GM12801 (cell line): ENCODE results near the gene MAGEB3.

Source experiments
- CTCF ChIP-seq: IDR thresholded peaks from one replicate; pipeline ENCODE4 v1.5.1; 2011; ENCODE audit warnings: control low read depth; ENCODE audit not compliant: insufficient read length; ENCODE audit errors: extremely low read depth

MAGEB3 gene

GRCh38 chrX:30280428-30280827 is 50.0 kb downstream of the MAGEB3 start:
- no peak for TF ChIP-seq CTCF

- TF ChIP-seq CTCF: no peak
Observed at GRCh38 chrX:30282527-30282926, 52.1 kb downstream of the MAGEB3 start.

GRCh38 chrX:30283456-30284200 is 53.2 kb downstream of the MAGEB3 start:
- no peak for TF ChIP-seq CTCF
